ENCODE results near the gene KRTAP10-12.

The KRTAP10-12 gene

GRCh38 chr21:44700101-44701022, 3.4 kb downstream of the KRTAP10-12 start:
- WGBS, 2 experiments (ENCODE audit: insufficient coverage in 2 of 2), result 79 to 82% methylated on average over 16 to 21 of the region's 21 CpGs
- Histone ChIP-seq H3K27ac (ENCODE audit: low read depth, low read length, severe bottlenecking) (no peak overlapping the region), H3K9me3 (ENCODE audit: control insufficient read depth, low read length) (no peaks in the 10 kb centered on the region), H3K4me3 (ENCODE audit: extremely low read depth, insufficient read depth, low read length, poor library complexity, severe bottlenecking) (no peak overlapping the region), H3K4me1 (ENCODE audit: control insufficient read depth, insufficient read depth, low read length, poor library complexity, severe bottlenecking) (peaks cover 13% of the 10 kb centered on the region), H3K36me3 (ENCODE audit: control insufficient read depth, insufficient read depth, low read length) (no peaks in the 10 kb centered on the region)

GRCh38 chr21:44701023-44701400, 4.0 kb downstream of the KRTAP10-12 start:
- WGBS, 2 experiments (ENCODE audit: insufficient coverage in 2 of 2), result 85% methylated on average over 9 to 11 of the region's 14 CpGs
- Histone ChIP-seq H3K4me3 (ENCODE audit: extremely low read depth, insufficient read depth, low read length, poor library complexity, severe bottlenecking) (no peak overlapping the region), H3K27ac (ENCODE audit: low read depth, low read length, severe bottlenecking) (no peak overlapping the region), H3K36me3 (ENCODE audit: control insufficient read depth, insufficient read depth, low read length) (no peaks in the 10 kb centered on the region), H3K4me1 (ENCODE audit: control insufficient read depth, insufficient read depth, low read length, poor library complexity, severe bottlenecking) (peaks cover 11% of the 10 kb centered on the region), H3K9me3 (ENCODE audit: control insufficient read depth, low read length) (no peaks in the 10 kb centered on the region)

- H3K27ac ChIP-seq (ENCODE audit: low read depth, low read length, severe bottlenecking), result no peak overlapping the region
- H3K4me1 ChIP-seq (ENCODE audit: control insufficient read depth, insufficient read depth, low read length, poor library complexity, severe bottlenecking), result peaks cover 11% of the 10 kb centered on the region
- 60 to 73% methylated on average over 8 to 12 of the region's 12 CpGs for WGBS, 2 experiments (ENCODE audit: insufficient coverage in 2 of 2)
- H3K36me3 ChIP-seq (ENCODE audit: control insufficient read depth, insufficient read depth, low read length), result no peaks in the 10 kb centered on the region
- no peak overlapping the region for H3K4me3 ChIP-seq (ENCODE audit: extremely low read depth, insufficient read depth, low read length, poor library complexity, severe bottlenecking)
- H3K9me3 ChIP-seq (ENCODE audit: control insufficient read depth, low read length), result no peaks in the 10 kb centered on the region
Measured at GRCh38 chr21:44701541-44701940, 4.6 kb downstream of the KRTAP10-12 start.

DNA sequence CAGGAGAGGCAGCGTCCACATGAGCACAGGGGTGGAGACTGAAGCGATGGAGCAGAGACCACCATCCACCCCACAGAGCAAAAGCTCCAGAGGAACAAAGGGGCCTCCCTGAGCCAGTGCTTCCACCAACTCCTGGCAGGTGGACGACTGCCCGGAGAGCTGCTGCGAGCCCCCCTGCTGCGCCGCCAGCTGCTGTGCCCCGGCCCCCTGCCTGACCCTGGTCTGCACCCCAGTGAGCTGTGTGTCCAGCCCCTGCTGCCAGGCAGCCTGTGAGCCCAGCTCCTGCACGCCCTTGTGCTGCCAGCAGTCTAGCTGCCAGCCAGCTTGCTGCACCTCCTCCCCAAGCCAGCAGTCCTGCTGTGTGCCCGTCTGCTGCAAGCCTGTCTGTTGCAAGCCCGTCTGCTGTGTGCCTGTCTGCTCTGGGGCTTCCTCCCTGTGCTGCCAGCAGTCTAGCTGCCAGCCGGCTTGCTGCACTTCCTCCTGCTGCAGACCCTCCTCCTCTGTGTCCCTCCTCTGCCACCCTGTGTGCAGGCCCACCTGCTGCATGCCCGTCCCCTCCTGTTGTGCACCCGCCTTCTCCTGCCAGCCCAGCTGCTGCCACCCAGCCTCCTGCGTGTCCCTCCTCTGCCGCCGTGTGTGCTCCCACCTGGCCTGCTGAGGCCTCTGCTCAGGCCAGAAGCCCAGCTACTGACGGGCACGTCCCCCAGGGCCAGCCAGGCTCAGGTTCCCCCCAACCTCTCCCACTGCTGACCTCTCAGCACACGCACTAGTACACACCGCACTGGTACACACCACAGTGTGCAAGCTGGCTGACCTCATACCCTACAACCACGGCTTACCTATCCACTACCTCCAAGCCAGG, 5.4 kb downstream of the KRTAP10-12 start:
- Histone ChIP-seq H3K36me3 (ENCODE audit: control insufficient read depth, insufficient read depth, low read length) (no peaks in the 10 kb centered on the region), H3K9me3 (ENCODE audit: control insufficient read depth, low read length) (no peaks in the 10 kb centered on the region), H3K4me3 (ENCODE audit: extremely low read depth, insufficient read depth, low read length, poor library complexity, severe bottlenecking) (no peak overlapping the region), H3K27ac (ENCODE audit: low read depth, low read length, severe bottlenecking) (no peak overlapping the region), H3K4me1 (ENCODE audit: control insufficient read depth, insufficient read depth, low read length, poor library complexity, severe bottlenecking) (peaks cover 11% of the 10 kb centered on the region)
- 79 to 85% methylated on average over 19 to 20 of the region's 22 CpGs for WGBS, 2 experiments (ENCODE audit: insufficient coverage in 2 of 2)

- no peak overlapping the region for H3K4me3 ChIP-seq (ENCODE audit: extremely low read depth, insufficient read depth, low read length, poor library complexity, severe bottlenecking)
- no peaks in the 10 kb centered on the region for H3K36me3 ChIP-seq (ENCODE audit: control insufficient read depth, insufficient read depth, low read length)
- peaks cover 4% of the 10 kb centered on the region for H3K4me1 ChIP-seq (ENCODE audit: control insufficient read depth, insufficient read depth, low read length, poor library complexity, severe bottlenecking)
- WGBS, 2 experiments (ENCODE audit: insufficient coverage in 2 of 2), result 68 to 77% methylated on average over 16 of the region's 16 CpGs
- no peak overlapping the region for H3K27ac ChIP-seq (ENCODE audit: low read depth, low read length, severe bottlenecking)
- H3K9me3 ChIP-seq (ENCODE audit: control insufficient read depth, low read length), result no peaks in the 10 kb centered on the region
Measured at GRCh38 chr21:44702973-44703730, 6.2 kb downstream of the KRTAP10-12 start.

DNA sequence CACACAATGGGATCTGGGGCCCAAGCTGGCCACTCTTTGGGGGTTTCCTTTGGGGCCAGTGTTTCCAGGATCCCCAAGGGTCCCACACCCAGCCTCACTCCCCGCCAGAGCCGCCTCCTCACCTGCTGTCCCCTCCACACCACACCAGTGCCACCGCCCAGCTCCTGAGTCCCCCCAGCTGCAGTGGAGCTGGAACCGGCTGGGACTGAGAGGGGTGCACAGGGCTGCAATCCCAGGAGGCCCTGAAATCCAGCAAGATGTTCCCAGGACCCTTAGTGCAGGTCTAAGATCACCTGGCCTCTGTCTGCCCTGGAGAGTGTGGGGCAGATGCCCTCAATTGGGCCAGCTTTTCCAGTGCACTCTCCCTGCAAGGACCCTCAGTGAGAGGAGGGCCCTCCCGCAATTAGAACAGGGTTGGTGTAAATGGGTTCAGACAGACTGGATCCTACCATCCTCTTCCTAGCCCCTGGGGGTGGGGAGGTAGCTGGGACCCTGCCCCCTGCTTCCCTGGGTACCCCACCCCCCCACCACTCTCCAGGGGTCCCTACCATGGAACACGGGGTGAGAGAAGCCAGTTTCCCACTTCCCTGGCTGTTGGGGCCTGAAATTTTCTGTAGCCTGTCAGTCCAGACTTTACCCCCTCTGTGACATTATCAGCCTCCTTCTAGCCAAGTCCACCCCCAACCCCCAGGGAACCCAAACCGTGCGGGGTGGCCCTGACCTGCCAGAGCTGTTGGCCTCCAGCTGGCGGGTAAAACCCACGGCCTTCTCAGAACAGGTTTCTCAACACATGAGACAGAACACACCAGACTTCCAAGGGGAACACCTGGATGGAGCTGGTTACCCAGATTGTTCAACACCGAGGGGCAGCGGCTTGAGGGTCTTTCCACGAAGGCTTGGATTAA, 7.0 kb downstream of the KRTAP10-12 start:
- WGBS, 2 experiments (ENCODE audit: insufficient coverage in 2 of 2), result 50 to 54% methylated on average over 11 to 12 of the region's 13 CpGs
- H3K27ac ChIP-seq (ENCODE audit: low read depth, low read length, severe bottlenecking), result no peak overlapping the region
- no peaks in the 10 kb centered on the region for H3K36me3 ChIP-seq (ENCODE audit: control insufficient read depth, insufficient read depth, low read length)
- H3K4me3 ChIP-seq (ENCODE audit: extremely low read depth, insufficient read depth, low read length, poor library complexity, severe bottlenecking), result no peak overlapping the region
- H3K9me3 ChIP-seq (ENCODE audit: control insufficient read depth, low read length), result no peaks in the 10 kb centered on the region
- H3K4me1 ChIP-seq (ENCODE audit: control insufficient read depth, insufficient read depth, low read length, poor library complexity, severe bottlenecking), result no peaks in the 10 kb centered on the region

- 27 to 31% methylated on average over 10 to 12 of the region's 13 CpGs for WGBS, 2 experiments (ENCODE audit: insufficient coverage in 2 of 2)
- Histone ChIP-seq H3K36me3 (ENCODE audit: control insufficient read depth, insufficient read depth, low read length) (no peaks in the 10 kb centered on the region), H3K4me3 (ENCODE audit: extremely low read depth, insufficient read depth, low read length, poor library complexity, severe bottlenecking) (no peak overlapping the region), H3K27ac (ENCODE audit: low read depth, low read length, severe bottlenecking) (no peak overlapping the region), H3K9me3 (ENCODE audit: control insufficient read depth, low read length) (no peaks in the 10 kb centered on the region), H3K4me1 (ENCODE audit: control insufficient read depth, insufficient read depth, low read length, poor library complexity, severe bottlenecking) (peaks cover 5% of the 10 kb centered on the region)
Measured at GRCh38 chr21:44704636-44705001, 7.6 kb downstream of the KRTAP10-12 start.

DNA sequence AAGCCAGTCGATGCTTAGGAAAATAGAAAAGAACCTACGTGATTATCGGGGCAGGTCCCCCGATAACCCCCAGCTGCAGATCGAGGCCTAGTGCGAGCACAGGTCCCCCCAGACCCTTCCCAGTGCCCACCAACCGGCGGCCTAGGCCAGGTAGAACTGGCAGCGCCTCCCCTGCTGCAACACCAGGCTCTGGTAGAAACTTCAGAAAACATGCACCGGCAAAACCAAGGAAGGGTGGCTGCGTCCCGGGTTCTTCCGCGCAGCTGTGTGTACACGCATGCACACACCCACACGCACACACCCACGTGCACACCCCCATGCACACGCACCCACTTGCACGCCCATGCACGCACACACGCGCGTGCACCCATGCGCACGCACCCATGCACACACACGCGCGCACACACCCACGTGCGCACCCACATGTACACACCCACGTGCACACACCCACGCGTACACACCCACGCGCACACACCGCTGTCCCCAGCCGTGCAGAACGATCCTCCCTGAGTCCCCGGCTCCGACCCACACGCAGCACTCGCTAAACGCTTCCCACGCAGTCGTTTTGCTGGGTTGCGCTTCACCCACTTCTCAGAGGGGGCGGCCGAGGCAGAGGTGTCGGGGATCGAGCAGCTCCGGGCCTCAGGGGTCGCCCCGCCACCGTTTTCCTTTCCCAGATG, 9.2 kb downstream of the KRTAP10-12 start:
- H3K36me3 ChIP-seq (ENCODE audit: control insufficient read depth, insufficient read depth, low read length), result no peaks in the 10 kb centered on the region
- 3 to 5% methylated on average over 24 to 40 of the region's 54 CpGs for WGBS, 2 experiments (ENCODE audit: insufficient coverage in 2 of 2)
- no peak overlapping the region for H3K4me3 ChIP-seq (ENCODE audit: extremely low read depth, insufficient read depth, low read length, poor library complexity, severe bottlenecking)
- peaks cover 9% of the 10 kb centered on the region for H3K4me1 ChIP-seq (ENCODE audit: control insufficient read depth, insufficient read depth, low read length, poor library complexity, severe bottlenecking)
- no peak overlapping the region for H3K27ac ChIP-seq (ENCODE audit: low read depth, low read length, severe bottlenecking)
- no peaks in the 10 kb centered on the region for H3K9me3 ChIP-seq (ENCODE audit: control insufficient read depth, low read length)

- Histone ChIP-seq H3K36me3 (ENCODE audit: control insufficient read depth, insufficient read depth, low read length) (no peaks in the 10 kb centered on the region), H3K4me3 (ENCODE audit: extremely low read depth, insufficient read depth, low read length, poor library complexity, severe bottlenecking) (no peak overlapping the region), H3K9me3 (ENCODE audit: control insufficient read depth, low read length) (no peaks in the 10 kb centered on the region), H3K4me1 (ENCODE audit: control insufficient read depth, insufficient read depth, low read length, poor library complexity, severe bottlenecking) (peaks cover 15% of the 10 kb centered on the region), H3K27ac (ENCODE audit: low read depth, low read length, severe bottlenecking) (no peak overlapping the region)
- 1 to 5% methylated on average over 17 to 20 of the region's 46 CpGs for WGBS, 2 experiments (ENCODE audit: insufficient coverage in 2 of 2)
Measured at GRCh38 chr21:44706706-44707581, 10.0 kb downstream of the KRTAP10-12 start.

Measured in mesodermal cell (in vitro differentiated cells).